ENCODE data around the gene CHEK2.
"Not testable (repeated sequence)": the region's sequence is repeated elsewhere in the genome, so short reads cannot be mapped to it uniquely, and the experiment has no call there.

CHEK2 gene

GRCh38 chr22:28742562-28742962, 942 bp upstream of the CHEK2 start:
- no peak for DNase-seq (ENCODE audit: low read depth, low spot score)

GRCh38 chr22:28741200-28741784, 328 bp downstream of the CHEK2 start:
- no peak for DNase-seq (ENCODE audit: low read depth, low spot score)

GRCh38 chr22:28738876-28739275, 2.7 kb downstream of the CHEK2 start:
- not testable (repeated sequence) for DNase-seq (ENCODE audit: low read depth, low spot score)

GRCh38 chr22:28737701-28738100, 3.9 kb downstream of the CHEK2 start:
- no peak for DNase-seq (ENCODE audit: low read depth, low spot score)

GRCh38 chr22:28736301-28737155, 5.1 kb downstream of the CHEK2 start:
- DNase-seq (ENCODE audit: low read depth, low spot score): no peak

- DNase-seq (ENCODE audit: low read depth, low spot score): no peak
Measured at GRCh38 chr22:28734393-28734792, 7.2 kb downstream of the CHEK2 start.

GRCh38 chr22:28730179-28730578, 11.4 kb downstream of the CHEK2 start:
- no peak for DNase-seq (ENCODE audit: low read depth, low spot score)

GRCh38 chr22:28728621-28729313, 12.9 kb downstream of the CHEK2 start:
- DNase-seq (ENCODE audit: low read depth, low spot score): no peak

GRCh38 chr22:28728002-28728401, 13.6 kb downstream of the CHEK2 start:
- DNase-seq (ENCODE audit: low read depth, low spot score): no peak

GRCh38 chr22:28718044-28718443, 23.6 kb downstream of the CHEK2 start:
- DNase-seq (ENCODE audit: low read depth, low spot score): no peak

GRCh38 chr22:28716686-28717085, 24.9 kb downstream of the CHEK2 start:
- DNase-seq (ENCODE audit: low read depth, low spot score): no peak

GRCh38 chr22:28715611-28716010, 26.0 kb downstream of the CHEK2 start:
- DNase-seq (ENCODE audit: low read depth, low spot score): no peak

GRCh38 chr22:28714043-28714628, 27.5 kb downstream of the CHEK2 start:
- peak; percentile 20 for DNase-seq (ENCODE audit: low read depth, low spot score)

GRCh38 chr22:28711820-28712777, 29.5 kb downstream of the CHEK2 start:
- DNase-seq (ENCODE audit: low read depth, low spot score): peak; percentile 75

- no peak for DNase-seq (ENCODE audit: low read depth, low spot score)
Measured at GRCh38 chr22:28711341-28711740, 30.3 kb downstream of the CHEK2 start.

GRCh38 chr22:28710576-28711191, 30.9 kb downstream of the CHEK2 start:
- peak; percentile 30 for DNase-seq (ENCODE audit: low read depth, low spot score)

- DNase-seq (ENCODE audit: low read depth, low spot score): no peak
Measured at GRCh38 chr22:28710107-28710506, 31.5 kb downstream of the CHEK2 start.

- no peak for DNase-seq (ENCODE audit: low read depth, low spot score)
Measured at GRCh38 chr22:28706845-28707244, 34.8 kb downstream of the CHEK2 start.

- DNase-seq (ENCODE audit: low read depth, low spot score): no peak
Measured at GRCh38 chr22:28703436-28703835, 38.2 kb downstream of the CHEK2 start.

- DNase-seq (ENCODE audit: low read depth, low spot score): no peak
Measured at GRCh38 chr22:28702891-28703290, 38.7 kb downstream of the CHEK2 start.
